SK-N-SH (cell line): Measurements from ENCODE around the gene STOML1. TPM values are rescaled to one million over a fixed set of nuclear protein-coding genes. Genes with fewer than 3 reads are reported as not detected.

Source experiments
- CTCF ChIA-PET: fragments of 300-600, 350-600 bp; formaldehyde crosslinking; extraction: SDS; loops from one replicate; lab custom pipeline; 2021; lab: Yijun Ruan, JAX
- POLR2A ChIA-PET: fragments of 350-600 bp; sonication (Branson Sonifier 250); formaldehyde crosslinking; extraction: SDS; loops from one replicate; lab custom pipeline; 2020; ENCODE audit warnings: antibody characterized with exemption, inconsistent platforms; lab: Yijun Ruan, JAX
- DNase-seq: peaks from one replicate; pipeline ENCODE4 v3.0.0; 2012
- H2AFZ ChIP-seq: fragments of 200-600 bp; sonication (generic); 2 replicates; pipeline ENCODE4 v1.8.1; 2016; ENCODE audit warnings: antibody characterized with exemption, mild to moderate bottlenecking, low read depth
- H3F3A ChIP-seq: fragments of 200-600 bp; sonication (generic); replicated peaks from 2 replicates; pipeline ENCODE3; 2016; ENCODE audit warnings: antibody characterized with exemption, mild to moderate bottlenecking; ENCODE audit not compliant: insufficient read depth
- H3K27ac ChIP-seq, 2 experiments: fragments of 200-500 bp in 1 of 2; fragments of 200-600 bp in 1 of 2; sonication (Bioruptor generic) in 1 of 2; sonication (generic), shearing (Covaris generic) in 1 of 2; 2 replicates each; pipeline versions ENCODE4 v1.5.1 to v1.6.1; 2014 to 2016; ENCODE audit warnings: low read depth in 2 of 2, inconsistent platforms in 1 of 2, low read length in 1 of 2, mild to moderate bottlenecking in 1 of 2, mixed read lengths in 1 of 2
- H3K27me3 ChIP-seq: fragments of 200-600 bp; sonication (generic), shearing (Covaris generic); 2 replicates; pipeline ENCODE4 v1.6.1; 2016; ENCODE audit warnings: mixed run types; ENCODE audit not compliant: insufficient read depth
- H3K36me3 ChIP-seq, 2 experiments: fragments of 200-500 bp in 1 of 2; fragments of 200-600 bp in 1 of 2; sonication (Bioruptor generic) in 1 of 2; sonication (generic) in 1 of 2; replicated peaks in 1 of 2; 2 replicates each; pipeline versions ENCODE3 to v1.5.1; 2014 to 2016; ENCODE audit warnings: low read length in 1 of 2, mild to moderate bottlenecking in 1 of 2; ENCODE audit not compliant: insufficient read depth in 2 of 2, control insufficient read depth in 1 of 2
- H3K4me1 ChIP-seq, 2 experiments: fragments of 200-500 bp in 1 of 2; fragments of 200-600 bp in 1 of 2; sonication (Bioruptor generic) in 1 of 2; sonication (generic), shearing (Covaris generic) in 1 of 2; 2 replicates each; pipeline versions ENCODE4 v1.5.1 to v1.6.1; 2014 to 2016; ENCODE audit warnings: low read depth in 1 of 2, low read length in 1 of 2, mixed run types in 1 of 2; ENCODE audit not compliant: insufficient read depth in 2 of 2, control insufficient read depth in 1 of 2
- H3K4me2 ChIP-seq: fragments of 200-600 bp; sonication (generic), shearing (Covaris generic); 2 replicates; pipeline ENCODE4 v1.6.1; 2017; ENCODE audit warnings: mixed run types
- H3K4me3 ChIP-seq, 2 experiments: fragments of 200-500 bp in 1 of 2; fragments of 200-600 bp in 1 of 2; sonication (Bioruptor generic) in 1 of 2; sonication (generic), shearing (Covaris generic) in 1 of 2; 2 replicates each; pipeline versions ENCODE4 v1.5.1 to v1.8.1; 2014 to 2016; ENCODE audit warnings: low read depth in 2 of 2, inconsistent platforms in 1 of 2, low read length in 1 of 2, mild to moderate bottlenecking in 1 of 2, mixed read lengths in 1 of 2, moderate library complexity in 1 of 2
- H3K79me2 ChIP-seq: fragments of 200-600 bp; sonication (generic); 2 replicates; pipeline ENCODE4 v1.8.1; 2017; ENCODE audit warnings: mild to moderate bottlenecking; ENCODE audit not compliant: insufficient read depth
- H3K9ac ChIP-seq: fragments of 200-600 bp; sonication (generic); 2 replicates; pipeline ENCODE4 v1.6.1; 2017; ENCODE audit warnings: mixed run types
- H3K9me2 ChIP-seq: fragments of 200-600 bp; sonication (generic); 2 replicates; pipeline ENCODE4 v1.6.1; 2017; ENCODE audit warnings: mixed run types
- H3K9me3 ChIP-seq: fragments of 200-600 bp; sonication (generic); 2 replicates; pipeline ENCODE4 v1.6.1; 2017; ENCODE audit warnings: mixed run types, mild to moderate bottlenecking, moderate library complexity
- H4K20me1 ChIP-seq: fragments of 200-600 bp; sonication (generic); 2 replicates; pipeline ENCODE4 v1.6.1; 2017; ENCODE audit warnings: mild to moderate bottlenecking, mixed run types; ENCODE audit not compliant: insufficient read depth
- CHD2 ChIP-seq: fragments of 150-350 bp; IDR thresholded peaks from 2 replicates; pipeline ENCODE4 v1.6.1; 2018; ENCODE audit warnings: low read length; ENCODE audit not compliant: partially characterized antibody
- CTCF ChIP-seq: fragments of 200-600 bp; sonication (generic); IDR thresholded peaks from 2 replicates; pipeline ENCODE4 v1.6.1; 2017; ENCODE audit warnings: antibody characterized with exemption, mild to moderate bottlenecking, moderate library complexity
- EP300 ChIP-seq, 2 experiments: IDR thresholded peaks; 2 replicates each; pipeline versions ENCODE4 v1.4.0 to v1.6.1; 2012; ENCODE audit warnings: borderline replicate concordance in 1 of 2, low read depth in 1 of 2, low read length in 1 of 2
- FOSL2 ChIP-seq: IDR thresholded peaks from 2 replicates; pipeline ENCODE4 v1.4.0; 2012; ENCODE audit warnings: low read depth, mild to moderate bottlenecking, moderate library complexity, borderline replicate concordance
- GABPA ChIP-seq: IDR thresholded peaks from 2 replicates; pipeline ENCODE4 v1.4.0; 2012; ENCODE audit warnings: low read depth, mild to moderate bottlenecking
- GATA2 ChIP-seq: sonication (generic); formaldehyde crosslinking; IDR thresholded peaks from 2 replicates; pipeline ENCODE4 v1.5.0; 2020; ENCODE audit warnings: mild to moderate bottlenecking, missing genetic modification reagents
- IRF3 ChIP-seq: fragments of 150-350 bp; IDR thresholded peaks from 2 replicates; pipeline ENCODE4 v1.6.1; 2016; ENCODE audit warnings: mild to moderate bottlenecking, low read depth, low read length
- MAX ChIP-seq: IDR thresholded peaks from 2 replicates; pipeline ENCODE4 v1.4.0; 2012; ENCODE audit warnings: low read depth
- MEF2A ChIP-seq: IDR thresholded peaks from 2 replicates; pipeline ENCODE4 v1.4.0; 2012; ENCODE audit warnings: low read depth, borderline replicate concordance
- MXI1 ChIP-seq: IDR thresholded peaks from 2 replicates; pipeline ENCODE4 v1.6.1; 2012; ENCODE audit warnings: mild to moderate bottlenecking, low read depth, low read length, improper control_type of control experiment
- NFIC ChIP-seq: IDR thresholded peaks from 2 replicates; pipeline ENCODE4 v1.4.0; 2012; ENCODE audit warnings: borderline replicate concordance
- NRF1 ChIP-seq: IDR thresholded peaks from 2 replicates; pipeline ENCODE4 v1.6.1; 2012; ENCODE audit warnings: low read depth, mild to moderate bottlenecking, low read length
- POLR2AphosphoS5 ChIP-seq: IDR thresholded peaks from 2 replicates; pipeline ENCODE4 v1.6.1; 2012; ENCODE audit warnings: low read depth, low read length
- RAD21 ChIP-seq: IDR thresholded peaks from 2 replicates; pipeline ENCODE4 v1.6.1; 2012; ENCODE audit warnings: mild to moderate bottlenecking, low read length
- RCOR1 ChIP-seq: fragments of 150-350 bp; IDR thresholded peaks from 2 replicates; pipeline ENCODE4 v1.6.1; 2017; ENCODE audit warnings: antibody characterized with exemption, low read length
- RFX5 ChIP-seq: IDR thresholded peaks from 2 replicates; pipeline ENCODE4 v1.6.1; 2012; ENCODE audit warnings: mild to moderate bottlenecking, improper control_type of control experiment, low read length
- SMC3 ChIP-seq: IDR thresholded peaks from 2 replicates; pipeline ENCODE4 v1.6.1; 2012; ENCODE audit warnings: low read depth, low read length, improper control_type of control experiment
- TAF1 ChIP-seq: IDR thresholded peaks from 2 replicates; pipeline ENCODE4 v1.6.1; 2012; ENCODE audit warnings: low read depth, mild to moderate bottlenecking, low read length, moderate library complexity, borderline replicate concordance
- TEAD4 ChIP-seq: IDR thresholded peaks from 2 replicates; pipeline ENCODE4 v1.4.0; 2012; ENCODE audit warnings: mild to moderate bottlenecking, borderline replicate concordance; ENCODE audit not compliant: insufficient read depth
- USF1 ChIP-seq: IDR thresholded peaks from 2 replicates; pipeline ENCODE4 v1.4.0; 2012; ENCODE audit warnings: low read depth, borderline replicate concordance
- YY1 ChIP-seq: IDR thresholded peaks from 2 replicates; pipeline ENCODE4 v1.4.0; 2012; ENCODE audit warnings: low read depth, mild to moderate bottlenecking
- ZBTB33 ChIP-seq: IDR thresholded peaks from 2 replicates; pipeline ENCODE4 v1.4.0; 2012; ENCODE audit warnings: low read depth, borderline replicate concordance
- WGBS: methylation state at CpG from one replicate; pipeline ENCODE4 v1.1.6; 2017; ENCODE audit warnings: low lambda C conversion rate; 5-methylcytosine and 5-hydroxymethylcytosine counted together
- polyA plus RNA-seq, 3 experiments: library from polyadenylated mRNA; depleted of rRNA; stranded (reverse); fragments of >200 nt; gene quantifications; 2 replicates each; pipeline ENCODE4 v1.2.3, GENCODE V29; 2012

STOML1 gene
- polyA plus RNA-seq, 1 of the 3 experiments (the other 2 are of a cell fraction), result 20.4 TPM

- POLR2A ChIA-PET, result no interaction called here
- 95% methylated on average over 6 of the region's 6 CpGs for WGBS
Observed at GRCh38 chr15:73959801-73960200, 32.3 kb downstream of the STOML1 start.

GRCh38 chr15:73959012-73959581 lies 33.0 kb downstream of the STOML1 start:
- 48% methylated on average over 8 of the region's 8 CpGs for WGBS
- CTCF ChIA-PET, result interaction anchor here (1.3 to 3.3 kb wide), 3 partner anchors 8 to 78 kb away, joined by 3 to 15 read pairs (median 4); no protein-coding TSS in a partner anchor
- peak overlapping the region; percentile 54 for H3K4me2 ChIP-seq
- no peak for TF ChIP-seq IRF3
- peak; percentile 55; the same call in 1 of the 2 replicates for TF ChIP-seq RCOR1
- no peak for TF ChIP-seq USF1
- TF ChIP-seq CTCF, result no peak
- TF ChIP-seq CHD2, result no peak
- no peak for TF ChIP-seq GATA2 (CRISPR knock-in tag)
- no peak for TF ChIP-seq RAD21
- no peak for TF ChIP-seq MAX
- no peak for TF ChIP-seq TEAD4
- no peak for TF ChIP-seq SMC3
- peak in 1 of 2 experiments; percentile 7; a peak in 1 of 4 replicates for TF ChIP-seq EP300 (IDR thresholded peaks at IDR 0.05; ENCODE audit: borderline replicate concordance in 1 of 2, low read depth in 1 of 2, low read length in 1 of 2)
- no peak for TF ChIP-seq MXI1
- TF ChIP-seq TAF1, result no peak
- no peak for TF ChIP-seq NRF1
- TF ChIP-seq ZBTB33, result no peak
- TF ChIP-seq MEF2A, result no peak
- TF ChIP-seq YY1, result no peak
- TF ChIP-seq GABPA, result no peak
- TF ChIP-seq POLR2AphosphoS5, result no peak
- no peak for TF ChIP-seq RFX5

More at GRCh38 chr15:73959801-73960200, 32.3 kb downstream of the STOML1 start:
- Histone ChIP-seq H3K4me2 (0 out of 2 replicates have a peak overlapping the region, but pooled peaks have one; percentile 54), H3K27ac (peak overlapping the region in 1 of 2 experiments; percentile 25; a peak in 1 of 4 replicates), H3K9ac (no peak overlapping the region), H3K9me2 (no peaks in the 10 kb centered on the region), H4K20me1 (no peaks in the 10 kb centered on the region), H3K36me3 (no peaks in the 10 kb centered on the region), H2AFZ (no peak overlapping the region), H3K9me3 (no peaks in the 10 kb centered on the region), H3K4me3 (no peak overlapping the region), H3K27me3 (no peaks in the 10 kb centered on the region), H3F3A (peaks cover 33% of the 10 kb centered on the region), H3K4me1 (peaks cover 4 to 31% of the 10 kb centered on the region in 2 experiments), H3K79me2 (no peaks in the 10 kb centered on the region)
- TF ChIP-seq EP300 (IDR thresholded peaks at IDR 0.05; ENCODE audit: borderline replicate concordance in 1 of 2, low read depth in 1 of 2, low read length in 1 of 2) (no peak), FOSL2 (no peak), NFIC (no peak), TEAD4 (no peak)
- DNase-seq, result no peak
- CTCF ChIA-PET, result interaction anchor here (0.9 to 3.3 kb wide), 7 partner anchors 9 to 86 kb away, joined by 3 to 15 read pairs (median 3); partner anchors contain the start of gene TBC1D21

More at GRCh38 chr15:73959012-73959581, 33.0 kb downstream of the STOML1 start:
- DNase-seq, result no peak
- Histone ChIP-seq H3K9me2 (no peaks in the 10 kb centered on the region), H4K20me1 (no peaks in the 10 kb centered on the region), H3K79me2 (no peaks in the 10 kb centered on the region), H3K9me3 (no peaks in the 10 kb centered on the region), H3F3A (peaks cover 31% of the 10 kb centered on the region), H3K27ac (peak overlapping the region; percentile 6 to 25; a peak in 3 of 4 replicates), H3K9ac (no peak overlapping the region), H2AFZ (no peak overlapping the region), H3K4me1 (peaks cover 4 to 31% of the 10 kb centered on the region in 2 experiments), H3K27me3 (no peaks in the 10 kb centered on the region), H3K36me3 (no peaks in the 10 kb centered on the region), H3K4me3 (no peak overlapping the region; a peak in 1 of 4 replicates)
- POLR2A ChIA-PET, result no interaction called here
